ENCODE measurements around the gene CAMSAP3. TPM values are rescaled to one million over a fixed set of nuclear protein-coding genes. Genes with fewer than 3 reads are reported as not detected.

Gene CAMSAP3
- total RNA-seq, 1 experiment from 2014 or later, result not detected

Other genes with a start within 250 kb of the CAMSAP3 start
- gene ARHGEF18, start 246.9 kb upstream of the CAMSAP3 start, total RNA-seq (2014; rRNA removed; shearing (Covaris generic)), result 33.9 and 34.1 TPM in 2 replicates
- gene PEX11G, start 106.8 kb upstream of the CAMSAP3 start, total RNA-seq (2014; rRNA removed; shearing (Covaris generic)), result 0.47 TPM in 1 of 2 replicates, not detected in the other
- gene ZNF358, start 79.8 kb upstream of the CAMSAP3 start, total RNA-seq (2014; rRNA removed; shearing (Covaris generic)), result 31.4 and 33.7 TPM in 2 replicates
- gene MCOLN1, start 73.2 kb upstream of the CAMSAP3 start, total RNA-seq (2014; rRNA removed; shearing (Covaris generic)), result 2.9 and 5.5 TPM in 2 replicates
- gene PNPLA6, start 60.1 kb upstream of the CAMSAP3 start, total RNA-seq (2014; rRNA removed; shearing (Covaris generic)), result 41.6 and 47.5 TPM in 2 replicates
- gene XAB2, start 33.7 kb downstream of the CAMSAP3 start, total RNA-seq (2014; rRNA removed; shearing (Covaris generic)), result 32.0 and 35.0 TPM in 2 replicates
- gene PET100, start 33.9 kb downstream of the CAMSAP3 start, total RNA-seq (2014; rRNA removed; shearing (Covaris generic)), result 32.5 and 68.2 TPM in 2 replicates
- gene PCP2, start 37.9 kb downstream of the CAMSAP3 start, total RNA-seq (2014; rRNA removed; shearing (Covaris generic)), result not detected in 2 replicates
- gene STXBP2, start 41.2 kb downstream of the CAMSAP3 start, total RNA-seq (2014; rRNA removed; shearing (Covaris generic)), result 0.13 TPM in 1 of 2 replicates, not detected in the other
- not detected in 2 replicates for gene RETN, start 73.2 kb downstream of the CAMSAP3 start, total RNA-seq (2014; rRNA removed; shearing (Covaris generic))
- gene MCEMP1, start 81.2 kb downstream of the CAMSAP3 start, total RNA-seq (2014; rRNA removed; shearing (Covaris generic)), result not detected in 2 replicates
- 129 and 131 TPM in 2 replicates for gene TRAPPC5, start 85.0 kb downstream of the CAMSAP3 start, total RNA-seq (2014; rRNA removed; shearing (Covaris generic))
- gene FCER2, start 106.3 kb downstream of the CAMSAP3 start, total RNA-seq (2014; rRNA removed; shearing (Covaris generic)), result not detected in 2 replicates
- gene CLEC4G, start 136.2 kb downstream of the CAMSAP3 start, total RNA-seq (2014; rRNA removed; shearing (Covaris generic)), result not detected in 2 replicates
- not detected in 2 replicates for gene CD209, start 151.7 kb downstream of the CAMSAP3 start, total RNA-seq (2014; rRNA removed; shearing (Covaris generic))
- gene CLEC4M, start 167.4 kb downstream of the CAMSAP3 start, total RNA-seq (2014; rRNA removed; shearing (Covaris generic)), result not detected in 2 replicates
- gene EVI5L, start 234.4 kb downstream of the CAMSAP3 start, total RNA-seq (2014; rRNA removed; shearing (Covaris generic)), result 15.6 and 16.3 TPM in 2 replicates